HEK293T (cell line): ENCODE data around the gene TMBIM6.
"Not testable (repeated sequence)": the region's sequence is repeated elsewhere in the genome, so short reads cannot be mapped to it uniquely, and the experiment has no call there.

Experiments used
- ELF4 ChIP-seq: fragments of 450-650 bp; IDR thresholded peaks from 2 replicates; pipeline ENCODE4 v1.6.1; 2017; ENCODE audit warnings: antibody characterized with exemption
- FOXA1 ChIP-seq: fragments of 450-650 bp; IDR thresholded peaks from 2 replicates; pipeline ENCODE4 v1.6.1; 2016; ENCODE audit warnings: mild to moderate bottlenecking
- FOXK2 ChIP-seq: fragments of 450-650 bp; IDR thresholded peaks from 2 replicates; pipeline ENCODE4 v1.6.1; 2016; ENCODE audit warnings: mild to moderate bottlenecking
- FOXM1 ChIP-seq: fragments of 450-650 bp; IDR thresholded peaks from 2 replicates; pipeline ENCODE4 v1.6.1; 2017; ENCODE audit warnings: mild to moderate bottlenecking, borderline replicate concordance
- LEF1 ChIP-seq: fragments of 450-650 bp; IDR thresholded peaks from 2 replicates; pipeline ENCODE4 v1.6.1; 2017; ENCODE audit warnings: mild to moderate bottlenecking, borderline replicate concordance
- NFRKB ChIP-seq: fragments of 450-650 bp; IDR thresholded peaks from 2 replicates; pipeline ENCODE4 v1.6.1; 2016; ENCODE audit warnings: mild to moderate bottlenecking, moderate library complexity
- ZNF384 ChIP-seq: fragments of 450-650 bp; IDR thresholded peaks from 2 replicates; pipeline ENCODE4 v1.6.1; 2016
- TF ChIP-seq, protein P1 (sequence below): fragments of 450-650 bp; IDR thresholded peaks from 2 replicates; pipeline ENCODE4 v1.6.1; 2016

DNA sequence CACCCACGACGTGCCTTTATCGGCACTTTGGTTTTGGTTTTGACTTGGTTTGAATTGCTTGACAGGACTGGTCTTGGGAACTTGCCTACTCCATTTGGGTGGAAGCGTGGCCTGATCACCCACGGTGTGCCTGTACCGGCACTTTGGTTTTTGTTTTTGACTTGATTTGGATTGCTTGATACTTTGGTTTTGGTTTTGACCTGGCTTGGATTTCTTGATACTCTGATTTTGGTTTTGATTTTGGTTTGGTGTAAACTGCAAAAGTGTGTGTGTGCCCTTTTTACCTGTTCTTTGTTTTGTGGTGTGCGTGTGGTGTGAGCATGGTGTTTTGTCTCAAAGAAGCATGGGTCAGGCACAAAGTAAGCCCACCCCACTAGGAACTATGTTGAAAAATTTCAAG is 6.5 kb upstream of the TMBIM6 start:
- TF ChIP-seq FOXM1, ZNF384, NFRKB, FOXK2, ELF4, FOXA1, LEF1: not testable (repeated sequence)
- TF ChIP-seq, protein P1, sequence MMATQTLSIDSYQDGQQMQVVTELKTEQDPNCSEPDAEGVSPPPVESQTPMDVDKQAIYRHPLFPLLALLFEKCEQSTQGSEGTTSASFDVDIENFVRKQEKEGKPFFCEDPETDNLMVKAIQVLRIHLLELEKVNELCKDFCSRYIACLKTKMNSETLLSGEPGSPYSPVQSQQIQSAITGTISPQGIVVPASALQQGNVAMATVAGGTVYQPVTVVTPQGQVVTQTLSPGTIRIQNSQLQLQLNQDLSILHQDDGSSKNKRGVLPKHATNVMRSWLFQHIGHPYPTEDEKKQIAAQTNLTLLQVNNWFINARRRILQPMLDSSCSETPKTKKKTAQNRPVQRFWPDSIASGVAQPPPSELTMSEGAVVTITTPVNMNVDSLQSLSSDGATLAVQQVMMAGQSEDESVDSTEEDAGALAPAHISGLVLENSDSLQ = not testable (repeated sequence)
